MV-4-11 (cell line): ENCODE data around the gene CMSS1.

Source experiments
- DNase-seq: peaks from one replicate; lab custom pipeline; 2025; lab: John Stamatoyannopoulos, UW

CMSS1 gene

DNA sequence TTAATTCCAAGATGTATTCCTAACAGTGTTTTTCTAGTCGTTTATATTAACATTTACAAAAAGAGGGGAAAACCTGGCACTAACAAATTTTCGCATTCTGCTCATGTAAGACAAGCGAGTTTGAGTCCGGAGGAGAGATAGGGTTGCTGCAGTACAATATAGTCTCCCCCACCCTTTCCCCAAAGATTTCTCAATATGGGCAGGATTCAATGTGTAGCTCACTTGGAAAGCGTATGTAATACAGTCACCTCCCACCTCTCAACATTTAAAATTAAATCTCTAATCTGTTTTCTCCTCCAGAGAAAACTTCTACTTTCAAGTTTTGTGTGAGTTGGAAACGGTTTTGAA is 57.9 kb downstream of the CMSS1 start:
- no peak for DNase-seq

DNA sequence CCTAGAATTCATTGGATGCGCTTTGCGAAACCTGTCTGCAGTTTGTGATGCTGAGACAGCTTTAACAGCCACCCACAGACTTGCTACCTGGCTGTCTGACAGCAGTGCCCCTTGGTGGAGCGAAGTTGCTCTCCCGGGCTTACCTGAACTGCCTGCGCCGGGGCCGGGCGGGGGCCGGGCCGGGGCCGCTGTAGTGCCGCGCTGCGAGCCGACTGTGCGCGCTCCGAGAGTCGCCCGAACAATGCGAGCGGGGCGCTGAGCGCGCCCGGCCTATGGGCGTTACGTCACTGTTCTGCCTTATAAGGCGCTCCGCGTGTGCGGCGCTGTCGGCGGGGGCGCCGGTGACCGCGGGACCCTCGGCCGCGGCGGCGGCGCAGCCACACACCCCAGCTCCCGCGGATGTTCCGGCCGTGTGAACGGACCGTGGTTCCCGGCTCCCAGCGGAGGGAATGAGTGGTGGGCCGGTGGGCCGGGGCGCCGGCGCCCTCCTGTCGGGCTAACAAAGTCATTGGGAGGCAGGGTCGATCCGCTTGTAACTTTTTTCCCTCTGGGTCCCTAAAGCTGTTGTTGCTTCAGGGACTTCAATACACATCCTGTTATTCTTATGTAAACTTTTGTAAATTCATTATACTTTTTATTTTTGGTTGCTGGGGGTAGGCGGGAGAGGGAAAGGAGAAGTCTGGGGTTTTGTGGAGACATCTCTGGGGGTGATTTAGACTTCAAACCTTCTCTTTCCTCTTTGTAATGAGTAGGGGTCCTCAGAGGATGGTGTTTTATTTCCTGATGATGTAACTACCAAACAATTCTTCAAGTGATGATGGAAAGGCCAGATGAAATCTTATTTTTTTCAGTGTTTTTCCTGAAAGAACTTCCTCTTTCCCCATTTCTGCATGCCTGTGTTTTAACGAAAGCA is 58.5 kb downstream of the CMSS1 start:
- DNase-seq, result peak; percentile 28

DNA sequence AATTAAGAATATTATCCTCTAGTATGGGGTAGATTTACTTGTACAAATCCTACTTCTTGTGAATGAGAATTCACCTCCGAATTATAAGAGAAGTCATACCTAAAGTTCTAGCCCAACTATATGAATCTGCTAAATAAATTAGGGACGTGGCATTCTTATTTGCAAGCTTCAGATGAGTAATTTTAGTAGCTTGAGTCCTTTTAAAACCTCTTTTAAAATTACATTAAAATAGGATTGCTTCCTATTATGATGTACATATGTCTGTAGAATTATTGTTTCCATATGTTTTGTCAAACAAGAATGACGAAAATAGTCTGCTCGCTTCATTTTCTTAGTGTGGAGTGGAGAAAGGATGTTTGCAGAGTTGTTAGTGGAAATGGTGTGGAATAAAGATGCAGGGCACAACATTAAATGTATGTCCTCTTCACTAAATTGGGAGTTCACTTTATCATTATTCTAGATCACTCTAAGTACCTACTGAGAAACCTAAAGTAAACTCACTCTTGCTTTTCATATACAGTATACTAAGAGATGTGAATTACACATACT is 59.4 kb downstream of the CMSS1 start:
- DNase-seq, result no peak

DNA sequence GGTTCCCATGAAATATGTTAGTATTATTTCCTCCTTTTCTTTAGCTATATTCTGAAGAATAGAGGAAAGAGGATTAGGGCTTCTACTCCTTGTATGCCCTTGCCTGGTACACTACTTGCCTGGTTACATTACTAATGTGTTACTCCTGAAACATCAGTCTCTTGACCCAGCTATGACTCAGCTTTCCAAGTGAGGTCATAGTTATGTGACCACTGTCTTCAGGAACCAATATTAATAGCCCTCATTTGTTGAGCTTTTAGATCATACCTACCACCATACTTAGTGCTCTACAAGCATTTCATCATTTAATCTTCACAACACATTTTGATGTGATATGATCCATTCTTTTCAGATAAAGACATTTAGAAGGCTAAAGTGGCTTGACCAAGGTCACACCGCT is 60.3 kb downstream of the CMSS1 start:
- peak; percentile 48 for DNase-seq

GRCh38 chr3:99879275-99879674 is 61.6 kb downstream of the CMSS1 start:
- no peak for DNase-seq

DNA sequence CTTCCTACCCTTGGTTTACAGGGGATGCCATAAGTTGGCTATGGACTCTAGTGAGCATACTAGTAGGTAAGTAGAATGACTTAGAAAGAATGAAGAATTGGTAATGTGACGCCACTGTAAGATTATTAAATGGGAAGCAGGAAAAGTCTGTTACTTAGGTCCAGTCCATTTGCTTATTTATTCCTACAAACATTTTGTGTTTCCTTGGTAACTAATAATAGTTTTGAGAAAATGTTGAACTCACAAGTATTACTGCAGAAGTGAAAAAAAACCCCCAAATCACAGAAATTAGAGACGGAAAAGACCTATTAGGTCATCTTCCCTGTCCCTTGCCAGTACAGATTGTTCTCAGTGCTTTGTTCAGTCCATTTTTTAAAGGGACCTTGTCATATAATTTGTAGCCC is 63.5 kb downstream of the CMSS1 start:
- no peak for DNase-seq

- no peak for DNase-seq
Measured at GRCh38 chr3:99882436-99883137, 64.9 kb downstream of the CMSS1 start.

DNA sequence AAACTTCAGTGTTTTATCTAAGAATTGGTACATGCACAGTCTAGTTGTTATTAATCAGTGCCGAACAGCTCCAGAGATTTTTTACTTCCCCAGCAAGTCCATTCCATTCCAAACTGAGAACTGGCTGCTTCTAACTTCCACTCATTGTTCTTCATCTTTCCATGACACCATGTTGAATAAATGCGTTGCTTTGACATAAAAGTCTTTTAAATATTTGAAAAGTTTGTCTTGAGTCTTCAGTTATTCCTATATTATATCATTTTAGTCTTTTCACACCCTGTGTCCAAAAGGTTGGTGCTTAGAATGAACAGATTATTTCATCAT is 65.4 kb downstream of the CMSS1 start:
- DNase-seq, result no peak

GRCh38 chr3:99883693-99884092 is 66.0 kb downstream of the CMSS1 start:
- no peak for DNase-seq

GRCh38 chr3:99884484-99884883 is 66.8 kb downstream of the CMSS1 start:
- DNase-seq, result no peak

DNA sequence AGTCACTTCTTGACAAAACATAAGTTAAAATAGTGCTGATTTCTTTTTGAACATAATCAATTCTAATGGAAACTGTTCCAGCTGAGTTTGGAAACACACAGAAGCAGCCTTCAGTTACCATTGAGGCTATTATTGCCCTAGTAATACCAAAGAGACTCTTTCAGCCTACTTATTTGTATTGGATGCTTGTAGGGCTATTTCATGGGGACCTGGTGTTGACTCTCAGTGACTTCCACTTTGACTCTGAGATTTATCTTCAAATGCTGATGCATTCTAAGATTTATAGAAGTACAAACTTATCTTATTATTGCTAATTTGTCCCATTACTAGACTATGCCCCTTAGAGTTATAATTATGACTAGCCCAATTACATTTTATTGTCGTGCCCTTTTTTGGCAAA is 67.4 kb downstream of the CMSS1 start:
- no peak for DNase-seq

DNA sequence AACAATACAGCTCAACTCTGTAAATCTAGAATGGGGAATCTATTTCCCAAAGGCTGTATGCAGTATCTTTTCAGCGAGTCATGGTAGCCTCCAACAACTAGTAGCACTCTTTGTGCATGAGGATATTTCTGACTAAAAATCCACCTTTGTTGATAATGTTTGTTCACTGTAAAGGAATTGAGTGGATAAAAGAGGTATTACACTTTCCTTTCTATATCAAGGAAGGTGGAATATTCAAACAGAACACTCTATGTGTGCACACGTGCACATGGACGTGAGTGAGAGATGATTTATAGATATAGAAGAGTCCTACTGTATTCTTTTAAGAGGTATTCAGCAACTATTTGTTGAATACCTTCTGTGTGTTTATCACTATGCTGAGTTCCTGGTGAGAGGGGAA is 68.2 kb downstream of the CMSS1 start:
- no peak for DNase-seq

- no peak for DNase-seq
Measured at GRCh38 chr3:99891610-99892285, 74.1 kb downstream of the CMSS1 start.

DNA sequence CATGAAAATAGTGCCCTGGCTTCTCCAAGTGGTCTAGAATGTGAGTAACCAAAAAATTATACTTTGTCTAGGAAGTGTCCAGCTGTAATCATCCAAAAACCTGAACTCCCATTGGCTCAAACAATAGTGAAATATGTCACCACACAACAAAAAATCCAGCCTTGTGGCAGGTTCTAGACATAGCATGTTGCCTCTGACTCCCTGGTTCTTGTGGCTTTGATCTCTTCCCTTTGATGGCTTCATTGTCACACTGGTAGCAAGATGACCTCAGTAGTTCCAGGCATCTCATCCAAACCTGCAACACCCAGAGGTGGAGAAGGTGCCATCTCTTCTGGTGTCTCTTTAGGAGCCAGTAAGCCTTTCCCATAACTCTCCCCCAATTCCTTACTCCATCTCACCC is 74.7 kb downstream of the CMSS1 start:
- DNase-seq, result no peak

- peak; percentile 61 for DNase-seq
Measured at GRCh38 chr3:99895131-99895696, 77.6 kb downstream of the CMSS1 start.

DNA sequence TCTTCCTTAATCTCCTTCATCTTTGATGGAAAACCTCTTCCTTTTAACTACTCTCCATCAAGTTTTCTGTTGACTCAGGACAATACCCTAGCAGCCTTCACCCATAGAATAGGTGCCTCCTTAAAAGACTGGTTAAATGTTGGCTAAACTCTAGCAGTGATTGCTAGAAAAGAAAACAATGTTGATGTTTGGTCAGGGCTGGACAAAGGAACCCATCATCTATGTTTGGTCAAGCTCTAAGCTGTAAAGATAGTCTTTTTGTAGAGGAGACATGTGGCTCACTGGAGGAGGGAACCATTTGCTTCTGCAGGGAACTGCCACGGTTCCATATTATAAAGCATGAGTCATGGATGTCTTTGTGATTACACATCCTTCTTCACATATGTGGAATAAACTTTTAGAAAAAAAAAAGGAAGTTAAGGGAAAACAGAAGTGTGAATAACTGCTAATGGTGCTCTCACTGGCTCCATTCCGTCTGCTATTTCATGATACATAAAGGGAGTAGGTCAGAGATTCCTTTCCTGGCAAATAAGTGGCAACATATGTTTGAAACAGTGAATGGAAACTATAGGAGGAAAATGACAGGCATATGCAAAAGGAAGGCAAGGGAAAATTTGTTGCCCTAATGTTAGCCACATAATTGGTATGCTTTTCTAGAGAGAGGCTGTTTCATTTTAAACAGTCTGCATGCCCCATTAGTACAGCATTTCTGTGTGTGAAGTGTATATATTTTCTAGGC is 78.2 kb downstream of the CMSS1 start:
- peak; percentile 96 for DNase-seq

GRCh38 chr3:99896482-99896881 is 78.8 kb downstream of the CMSS1 start:
- DNase-seq, result no peak

DNA sequence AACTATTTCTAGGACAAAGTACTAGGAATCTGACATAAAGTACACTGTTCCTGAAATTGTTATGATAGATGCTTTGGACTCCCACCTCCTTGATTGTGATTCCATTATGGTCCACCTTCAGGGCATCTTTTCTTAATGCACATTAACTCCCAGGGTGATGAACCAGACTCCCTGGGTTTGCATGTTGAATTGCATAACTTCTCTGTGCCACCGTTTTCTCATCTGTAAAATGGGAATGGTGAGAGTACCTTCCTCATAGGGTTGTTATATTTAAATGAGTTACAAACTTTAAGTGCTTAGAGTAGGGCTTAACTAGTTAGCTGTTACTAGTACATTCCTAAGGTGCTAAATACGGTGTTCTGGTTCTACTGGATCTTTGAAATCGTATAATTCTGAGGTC is 81.9 kb downstream of the CMSS1 start:
- no peak for DNase-seq

GRCh38 chr3:99900248-99900647 is 82.6 kb downstream of the CMSS1 start:
- no peak for DNase-seq

DNA sequence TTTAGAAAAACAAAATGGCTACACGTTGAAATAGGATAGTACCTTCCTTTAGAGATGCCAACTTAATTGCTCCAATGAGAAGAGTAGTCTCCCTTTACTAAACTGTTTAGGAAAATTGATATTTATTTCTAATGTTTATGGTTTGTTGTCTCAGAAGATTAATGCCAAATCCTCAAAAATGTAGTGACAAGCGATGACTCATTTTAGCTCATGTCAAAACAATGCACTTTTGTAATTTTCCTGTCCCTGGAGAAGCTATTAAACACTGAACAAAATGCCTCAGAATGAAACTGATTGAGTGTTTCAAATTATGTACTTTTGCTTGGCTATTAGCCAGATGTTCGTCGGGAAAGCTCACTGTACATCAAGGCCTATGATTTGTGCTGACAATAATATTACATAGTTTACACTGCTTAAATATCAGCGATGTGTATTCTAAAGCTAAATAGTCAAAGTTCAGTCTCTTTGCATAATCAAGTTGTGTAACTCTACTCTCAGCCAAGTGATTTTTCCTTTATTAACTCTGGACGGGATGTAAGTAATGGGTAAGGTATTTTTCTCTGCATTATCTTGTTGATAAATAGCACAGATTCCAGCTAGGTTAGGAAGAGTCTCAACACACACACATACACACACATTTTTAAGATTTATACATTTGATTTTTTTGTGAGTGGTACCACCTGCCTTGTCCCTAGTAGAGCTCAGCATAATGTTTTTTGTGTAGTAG is 83.7 kb downstream of the CMSS1 start:
- DNase-seq, result peak; percentile 18

DNA sequence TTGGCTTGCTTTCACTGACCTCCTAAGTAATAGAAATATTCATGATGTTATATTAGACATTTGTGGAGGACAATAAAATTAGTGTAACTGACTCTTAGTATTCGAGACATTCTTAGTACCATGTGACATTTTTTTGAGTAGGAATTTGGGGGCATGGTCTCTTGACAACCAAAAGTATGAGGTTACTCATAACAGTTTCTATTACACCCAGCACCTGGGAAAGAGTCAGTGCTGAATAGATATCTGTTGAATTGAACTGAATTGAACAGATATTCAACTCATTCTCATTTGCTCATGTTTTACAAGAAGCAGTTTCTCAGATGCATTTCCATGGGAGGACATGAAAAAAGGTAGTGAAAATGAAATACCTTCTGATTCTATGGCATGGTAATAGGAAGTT is 84.4 kb downstream of the CMSS1 start:
- DNase-seq, result no peak
